GM19395 (cell line): ENCODE measurements around the gene RPS13.
"Not testable (repeated sequence)": the region's sequence is repeated elsewhere in the genome, so short reads cannot be mapped to it uniquely, and the experiment has no call there.

Experiments
- ATAC-seq: cut with Tn5 transposase; IDR thresholded peaks from one replicate; pipeline ENCODE4 v1.9.1; 2021; ENCODE audit warnings: mild to moderate bottlenecking, moderate library complexity; ENCODE audit not compliant: unreplicated experiment

The RPS13 gene

DNA sequence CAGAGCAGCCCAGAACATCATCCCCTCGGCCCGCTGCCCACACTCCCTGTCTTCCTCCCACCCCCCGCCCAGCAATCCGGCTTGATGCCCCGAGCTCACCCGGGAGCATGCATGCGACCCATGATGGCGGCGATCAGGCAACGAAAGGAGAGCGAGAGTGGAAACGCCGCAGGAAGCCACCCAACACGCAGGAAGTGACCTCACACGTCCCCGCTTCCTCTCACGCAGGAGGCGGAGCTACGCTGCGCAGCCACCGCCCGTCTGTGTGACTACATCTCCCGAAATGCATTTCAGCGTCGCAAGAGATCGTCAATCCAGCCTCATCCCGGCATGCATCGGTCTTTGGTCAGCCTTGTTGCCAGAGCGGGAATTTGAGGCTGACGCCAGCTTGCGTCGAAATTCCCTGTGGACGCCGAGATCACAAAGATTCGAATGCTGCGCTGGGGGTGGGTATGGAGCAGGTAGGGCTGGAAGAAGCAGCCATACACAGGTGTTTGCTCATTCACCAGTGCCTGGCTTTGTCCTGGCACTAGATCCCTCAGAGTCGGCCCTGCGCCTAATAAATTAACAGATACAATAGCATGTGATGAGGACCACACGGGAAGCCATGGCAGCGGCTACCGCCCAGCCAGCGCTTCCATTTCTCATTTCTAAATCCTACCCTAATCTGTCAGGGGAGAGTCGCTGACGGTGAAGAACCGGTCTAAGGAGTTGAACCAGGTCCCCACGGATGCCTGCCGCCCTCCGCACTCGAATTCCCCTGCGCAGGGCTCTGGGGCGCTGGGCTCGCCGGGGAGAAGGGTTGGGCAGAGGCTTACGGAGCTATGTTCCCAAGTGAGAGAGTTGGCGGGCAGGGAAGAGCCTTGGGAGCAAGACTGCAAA lies at the start of gene RPS13:
Gene RPS13 (minus strand): TSS at position 148 of the 882 bp plus-strand sequence. CDS start 26 bp downstream, at position 122.
- peak; percentile 96 for ATAC-seq

DNA sequence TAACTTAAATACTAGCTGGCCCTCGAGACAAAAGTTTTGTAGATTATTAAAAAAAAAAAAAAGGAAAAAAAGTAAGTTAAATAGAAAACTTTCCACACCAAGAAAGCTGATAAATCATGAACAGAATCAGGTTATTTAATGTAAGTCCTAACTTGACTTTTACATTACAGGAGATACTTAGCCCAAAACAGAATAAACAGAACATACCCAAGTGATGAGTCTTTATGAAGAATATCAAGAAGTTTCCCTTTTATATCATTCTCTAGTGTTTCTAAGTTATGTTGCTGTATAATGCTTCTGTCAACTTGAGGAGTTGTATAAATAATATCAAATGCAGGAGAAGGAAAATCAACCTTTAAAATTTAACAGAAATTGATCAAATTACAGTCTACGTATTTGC lies 44.5 kb upstream of the RPS13 start:
- no peak for ATAC-seq

DNA sequence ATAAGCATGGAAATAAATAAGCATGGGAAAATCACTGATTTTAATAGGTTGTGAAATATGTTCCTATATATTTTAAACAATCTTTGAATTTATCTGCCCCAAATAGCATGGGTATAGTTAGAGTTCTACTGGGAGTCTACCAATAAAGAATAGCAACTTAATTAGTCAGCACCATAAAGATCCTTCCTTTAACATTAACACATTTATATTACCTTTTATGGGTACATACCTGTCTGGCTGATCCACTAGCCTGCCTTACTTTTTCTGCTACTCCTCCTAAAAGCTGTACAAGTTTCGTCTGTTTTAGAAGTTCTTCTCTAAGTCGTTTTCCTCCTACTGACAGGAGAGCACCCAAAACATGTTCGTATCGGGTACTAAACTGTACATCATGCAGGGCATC lies 39.8 kb upstream of the RPS13 start:
- no peak for ATAC-seq

DNA sequence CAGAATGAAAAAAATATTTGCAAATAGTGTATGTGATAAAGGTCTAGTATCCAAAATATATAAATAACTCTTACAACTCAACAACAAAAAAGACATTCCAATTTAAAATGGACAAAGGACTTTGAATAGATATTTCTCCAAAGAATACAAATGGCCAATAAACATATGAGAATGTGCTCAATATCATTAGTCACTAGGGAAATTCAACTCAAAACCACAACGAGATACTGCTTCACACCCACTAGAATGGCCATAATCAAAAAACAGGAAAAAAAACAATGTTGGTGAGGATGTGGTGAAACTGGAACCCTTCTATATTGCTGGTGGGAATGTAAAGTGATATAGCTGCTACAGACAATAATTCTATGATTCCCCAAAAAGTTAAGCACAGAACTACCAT lies 38.6 kb upstream of the RPS13 start:
- no peak for ATAC-seq

DNA sequence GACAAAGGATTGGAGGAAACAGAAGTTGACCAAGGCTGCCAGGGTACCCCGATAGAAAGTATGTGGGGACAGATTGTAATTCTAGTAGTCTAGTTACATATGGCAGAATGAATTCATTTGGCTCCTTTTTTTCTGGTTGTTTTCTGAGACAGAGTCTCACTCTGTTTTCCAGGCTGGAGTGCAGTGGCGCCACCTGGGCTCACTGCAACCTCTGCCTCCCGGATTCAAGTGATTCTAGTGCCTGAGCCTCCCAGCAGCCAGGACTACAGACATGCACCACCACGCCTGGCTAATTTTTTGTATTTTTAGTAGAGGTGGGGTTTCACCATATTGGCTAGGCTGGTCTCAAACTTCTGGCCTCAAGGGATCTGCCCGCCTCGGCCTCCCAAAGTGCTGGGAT lies 30.3 kb upstream of the RPS13 start:
- ATAC-seq: not testable (repeated sequence)

DNA sequence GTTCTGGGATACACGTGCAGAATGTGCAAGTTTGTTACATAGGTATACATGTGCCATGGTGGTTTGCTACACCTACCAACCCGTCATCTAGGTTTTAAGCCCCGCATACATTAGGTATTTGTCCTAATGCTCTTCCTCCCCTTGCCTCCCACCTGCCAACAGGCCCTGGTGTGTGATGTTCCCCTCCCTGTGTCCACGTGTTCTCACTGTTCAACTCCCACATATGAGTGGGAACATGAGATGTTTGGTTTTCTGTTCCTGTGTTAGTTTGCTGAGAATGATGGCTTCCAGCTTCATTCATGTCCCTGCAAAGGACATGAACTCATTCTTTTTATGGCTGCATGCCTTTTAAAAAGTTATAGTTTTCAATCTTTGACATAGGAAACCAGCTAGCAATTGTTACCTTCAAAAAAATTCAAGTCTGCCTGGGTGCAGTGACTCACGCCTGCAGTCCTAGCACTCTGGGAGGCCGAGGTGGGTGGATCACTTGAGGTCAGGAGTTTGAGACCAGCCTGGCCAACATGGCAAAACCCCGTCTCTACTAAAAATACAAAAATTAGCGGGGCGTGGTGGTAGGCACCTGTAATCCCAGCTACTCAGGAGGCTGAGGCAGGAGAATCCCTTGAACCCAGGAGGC lies 28.1 kb upstream of the RPS13 start:
- not testable (repeated sequence) for ATAC-seq

DNA sequence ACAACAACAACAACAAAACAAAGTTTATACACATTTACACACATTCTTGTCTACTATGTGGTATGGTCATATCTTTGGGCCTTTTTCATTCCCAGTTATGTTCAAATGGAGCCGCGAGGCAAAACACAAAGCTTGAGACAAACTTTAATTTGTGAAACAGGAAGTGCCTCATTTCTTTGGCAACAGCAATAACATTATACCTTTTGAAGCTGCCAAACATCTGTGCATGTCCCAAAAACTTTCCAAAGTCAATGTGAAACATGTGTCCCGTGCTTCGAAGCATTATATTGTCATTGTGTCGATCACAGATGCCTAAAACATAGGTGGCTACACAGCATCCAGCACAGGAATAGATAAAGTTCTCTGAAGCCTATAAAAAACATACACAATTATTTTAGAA lies 25.0 kb upstream of the RPS13 start:
- ATAC-seq: no peak

DNA sequence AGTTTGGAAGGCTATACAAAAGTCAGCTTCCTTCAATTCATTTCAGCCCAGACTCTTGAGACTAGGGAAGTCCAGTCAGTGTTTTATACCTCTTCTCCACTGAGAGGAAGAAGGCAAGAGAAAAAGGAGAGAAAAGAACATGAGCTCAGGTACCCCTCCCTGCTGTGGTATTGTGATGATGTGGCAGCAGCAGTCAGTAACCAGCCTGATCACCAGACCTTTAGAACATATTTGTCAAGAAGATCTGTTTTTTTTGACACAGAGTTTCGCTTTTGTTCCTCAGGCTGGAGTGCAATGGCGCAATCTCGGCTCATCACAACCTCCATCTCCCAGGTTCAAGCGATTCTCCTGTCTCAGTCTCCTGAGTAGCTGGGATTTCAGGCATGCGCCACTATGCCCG lies 21.2 kb upstream of the RPS13 start:
- no peak for ATAC-seq

DNA sequence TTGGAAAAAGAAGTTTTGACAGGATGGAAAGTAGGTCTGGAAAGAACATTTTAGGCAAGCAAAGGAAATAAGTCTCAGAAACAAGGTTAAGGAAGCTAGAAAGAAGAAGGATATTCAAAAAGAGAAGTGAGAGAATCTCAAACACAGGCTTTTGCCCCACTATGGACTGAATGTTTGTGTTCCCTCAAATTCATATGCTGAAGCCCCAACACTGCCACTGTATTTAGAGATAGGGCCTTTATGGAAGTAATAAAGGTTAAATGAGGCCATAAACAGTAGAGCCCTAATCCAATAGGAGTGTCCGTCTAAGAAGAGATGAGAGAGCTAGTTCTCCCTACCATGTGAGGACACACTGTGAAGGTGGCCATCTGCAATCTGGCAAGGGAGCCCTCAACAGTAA lies 20.6 kb upstream of the RPS13 start:
- ATAC-seq: no peak

DNA sequence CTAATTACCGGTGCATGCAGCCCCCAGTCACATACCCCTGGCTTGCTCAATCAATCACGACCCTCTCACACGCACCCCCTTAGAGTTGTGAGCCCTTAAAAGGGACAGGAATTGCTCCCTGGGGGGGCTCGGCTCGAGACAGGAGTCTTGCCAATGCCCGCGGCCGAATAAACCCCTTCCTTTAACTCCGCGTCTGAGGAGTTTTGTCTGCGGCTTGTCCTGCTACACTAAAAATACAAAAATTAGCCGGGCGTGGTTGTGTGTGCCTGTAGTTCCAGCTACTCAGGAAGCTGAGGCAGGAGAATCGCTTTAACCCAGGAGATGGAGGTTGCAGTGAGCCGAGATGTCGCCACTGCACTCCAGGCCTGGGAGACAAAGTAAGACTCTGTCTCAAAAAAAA lies 8.5 kb upstream of the RPS13 start:
- not testable (repeated sequence) for ATAC-seq

DNA sequence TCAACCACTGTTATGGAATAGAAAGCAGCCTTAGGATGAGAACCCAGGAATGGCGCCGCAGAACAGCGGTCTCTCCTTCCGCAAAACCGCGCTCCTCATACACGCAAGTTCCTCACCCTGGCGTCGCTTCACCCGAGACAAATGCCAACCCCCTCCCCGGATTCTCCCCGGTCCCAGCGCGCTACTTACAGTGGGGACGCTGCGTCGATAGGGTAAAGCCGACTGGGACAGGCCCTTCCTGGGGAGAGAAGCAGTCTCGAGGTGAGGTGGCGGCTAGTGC lies 287 bp downstream of the RPS13 start:
- ATAC-seq: peak; percentile 17

DNA sequence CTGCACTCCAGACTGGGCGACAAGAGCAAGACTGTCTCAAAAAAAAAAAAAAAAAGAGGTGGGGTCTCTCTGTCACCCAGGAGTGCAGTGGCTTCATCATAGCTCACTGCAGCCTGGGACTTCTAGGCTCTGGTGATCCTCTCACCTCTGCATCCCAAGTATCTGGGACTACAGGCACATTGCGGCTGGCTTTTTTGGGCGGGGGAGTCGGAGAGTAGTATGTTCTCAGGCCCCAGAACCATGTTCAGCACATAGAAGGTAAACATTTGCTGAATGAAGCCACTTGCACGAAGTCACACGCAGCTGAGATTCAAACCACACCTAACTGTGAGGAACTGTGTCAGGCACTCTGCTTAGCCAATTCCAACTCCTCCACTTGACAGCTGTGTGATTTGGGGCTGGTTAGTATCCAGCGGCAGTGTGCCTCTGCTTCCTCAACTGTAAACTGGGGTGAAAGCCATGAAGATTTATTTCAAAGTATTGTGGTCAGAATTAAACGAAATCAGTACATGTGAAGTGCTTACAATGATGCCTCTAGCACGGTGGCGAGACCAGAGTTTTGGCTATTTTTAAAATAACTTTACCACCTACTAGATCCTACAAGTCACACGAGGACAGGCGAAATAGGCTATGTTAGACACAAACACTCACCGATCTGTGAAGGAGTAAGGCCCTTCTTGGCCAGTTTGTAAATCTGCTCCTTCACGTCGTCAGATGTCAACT lies 789 bp downstream of the RPS13 start:
- no peak for ATAC-seq

DNA sequence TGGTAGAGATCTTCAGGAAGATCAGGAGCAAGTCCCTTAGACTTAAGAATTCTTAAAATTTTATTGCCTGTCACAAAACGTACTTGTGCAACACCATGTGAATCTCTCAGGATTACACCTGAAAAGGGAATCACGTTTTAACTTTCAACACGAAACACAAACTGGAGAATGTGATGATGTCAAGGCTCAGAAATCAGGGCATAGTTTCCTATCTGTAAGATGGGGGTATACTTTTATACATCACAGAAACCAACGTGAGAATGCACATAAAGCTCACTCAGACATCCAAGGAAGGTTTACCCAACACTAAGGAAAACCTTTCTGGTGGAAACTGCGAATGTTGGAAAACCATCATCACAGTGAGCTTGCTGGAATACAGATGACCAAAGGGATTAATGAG lies 2.0 kb downstream of the RPS13 start:
- no peak for ATAC-seq

DNA sequence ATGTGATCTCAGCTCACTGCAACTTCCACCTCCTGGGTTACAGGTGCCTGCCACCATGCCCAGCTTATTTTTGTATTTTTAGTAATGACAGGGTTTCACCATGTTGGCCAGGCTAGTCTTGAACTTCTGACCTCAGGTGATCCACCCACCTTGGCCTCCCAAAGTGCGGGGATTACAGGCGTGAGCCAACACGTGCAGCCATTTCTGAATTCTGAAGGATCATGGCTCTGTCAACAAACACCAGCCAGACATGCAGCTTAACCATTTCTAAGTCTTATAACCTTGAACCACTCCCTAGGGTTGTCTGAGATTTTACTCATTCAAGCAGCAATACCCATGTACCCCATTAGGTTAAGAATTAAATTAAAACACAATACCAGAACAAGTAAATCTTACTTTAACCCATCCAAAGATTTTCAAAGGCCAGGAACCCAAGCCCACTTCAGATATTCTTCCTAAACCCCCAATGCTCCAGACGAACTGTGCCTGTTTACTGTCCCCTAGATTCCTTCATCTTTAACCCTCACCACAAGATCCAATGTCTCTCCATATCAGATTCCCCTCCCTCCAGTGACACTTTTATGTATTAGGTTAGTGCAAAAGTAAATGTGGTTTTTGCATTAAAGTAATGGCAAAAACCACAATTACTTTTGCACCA lies 4.0 kb downstream of the RPS13 start:
- ATAC-seq: no peak

DNA sequence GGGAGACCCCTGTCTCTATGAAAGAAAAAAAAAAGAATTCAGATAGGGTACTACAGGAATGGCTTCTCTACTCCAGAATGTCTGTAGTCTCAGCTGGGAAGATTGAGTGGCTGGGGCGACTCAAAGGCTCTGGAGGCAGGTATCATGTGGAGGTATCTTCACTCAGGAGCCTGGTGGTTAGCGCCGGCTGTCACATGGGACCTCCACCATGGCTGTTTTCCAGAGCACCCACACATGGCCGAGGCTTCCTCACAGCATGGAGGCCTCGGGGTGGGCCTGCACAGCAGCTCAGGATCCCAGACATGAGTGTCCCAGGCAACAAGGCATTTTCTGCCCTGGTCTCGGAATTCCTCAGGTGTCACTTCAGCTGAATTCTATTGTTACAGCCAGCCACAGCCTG lies 10.1 kb downstream of the RPS13 start:
- no peak for ATAC-seq

DNA sequence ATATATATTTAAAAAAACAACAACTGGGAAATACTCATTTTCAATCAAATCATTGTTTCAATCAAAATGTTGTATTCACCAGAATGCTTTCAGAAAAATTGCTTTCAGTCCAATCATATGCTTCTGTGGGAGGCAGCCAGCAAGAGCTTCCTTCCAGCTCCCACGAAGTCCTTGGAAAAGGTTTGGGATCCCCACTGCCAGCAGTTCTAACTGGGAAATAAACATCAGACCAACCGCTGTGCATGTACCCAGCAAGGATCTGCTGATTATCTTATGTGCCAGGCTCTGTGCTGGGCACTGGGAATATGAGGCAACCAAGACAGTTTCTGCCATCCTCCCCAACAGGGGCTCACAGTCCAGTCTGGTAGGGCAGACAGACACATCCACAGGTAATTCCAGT lies 10.8 kb downstream of the RPS13 start:
- ATAC-seq: no peak

DNA sequence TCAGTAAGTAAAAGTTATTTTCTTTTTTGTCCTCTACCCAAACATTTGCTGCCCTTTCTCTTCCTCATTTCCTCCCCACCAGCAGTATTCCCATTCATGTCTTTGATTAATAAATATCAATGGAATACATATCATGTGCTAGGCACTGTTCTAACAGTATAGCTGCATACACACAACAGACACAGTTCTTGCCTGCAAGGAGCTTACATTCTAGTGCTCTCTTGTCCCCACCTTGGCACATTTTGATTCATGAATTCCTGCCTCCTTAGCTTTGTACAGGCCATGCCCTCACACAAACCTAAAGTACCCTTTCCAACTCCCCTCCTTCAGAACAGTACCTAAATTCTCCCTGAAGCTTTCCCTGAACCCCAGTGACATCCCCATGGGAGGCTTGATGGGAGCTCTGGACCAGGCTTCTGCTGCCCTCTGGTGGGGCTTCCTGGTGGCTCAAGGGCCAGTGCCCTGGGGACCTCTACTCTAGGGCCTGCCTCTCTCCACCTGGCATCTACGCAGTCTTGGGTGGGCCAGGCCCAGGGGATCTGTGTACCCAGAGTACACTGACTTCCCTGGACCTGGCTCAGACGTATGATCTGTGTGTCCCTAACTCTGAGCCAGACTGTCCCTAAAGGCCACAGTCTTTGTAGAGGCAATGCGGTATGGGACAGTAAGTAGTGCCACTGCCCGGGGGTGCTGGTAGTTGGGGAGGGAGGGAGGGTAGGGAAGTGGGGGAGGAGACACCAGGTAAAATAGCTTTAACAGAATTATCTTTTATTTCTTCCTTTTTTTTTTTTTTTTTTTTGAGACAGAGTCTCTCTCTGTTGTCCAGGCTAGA lies 14.1 kb downstream of the RPS13 start:
- peak; percentile 72 for ATAC-seq

DNA sequence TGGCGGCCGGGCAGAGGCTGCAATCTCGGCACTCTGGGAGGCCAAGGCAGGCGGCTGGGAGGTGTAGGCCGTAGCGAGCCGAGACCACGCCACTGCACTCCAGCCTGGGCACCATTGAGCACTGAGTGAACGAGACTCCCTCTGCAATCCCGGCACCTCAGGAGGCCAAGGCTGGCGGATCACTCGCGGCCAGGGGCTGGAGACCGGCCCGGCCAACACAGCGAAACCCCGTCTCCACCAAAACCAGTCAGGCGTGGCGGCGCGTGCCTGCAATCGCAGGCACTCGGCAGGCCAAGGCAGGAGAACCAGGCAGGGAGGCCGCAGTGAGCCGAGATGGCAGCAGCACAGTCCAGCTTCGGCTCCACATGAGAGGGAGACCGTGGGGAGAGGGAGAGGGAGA lies 26.3 kb downstream of the RPS13 start:
- ATAC-seq: not testable (repeated sequence)

DNA sequence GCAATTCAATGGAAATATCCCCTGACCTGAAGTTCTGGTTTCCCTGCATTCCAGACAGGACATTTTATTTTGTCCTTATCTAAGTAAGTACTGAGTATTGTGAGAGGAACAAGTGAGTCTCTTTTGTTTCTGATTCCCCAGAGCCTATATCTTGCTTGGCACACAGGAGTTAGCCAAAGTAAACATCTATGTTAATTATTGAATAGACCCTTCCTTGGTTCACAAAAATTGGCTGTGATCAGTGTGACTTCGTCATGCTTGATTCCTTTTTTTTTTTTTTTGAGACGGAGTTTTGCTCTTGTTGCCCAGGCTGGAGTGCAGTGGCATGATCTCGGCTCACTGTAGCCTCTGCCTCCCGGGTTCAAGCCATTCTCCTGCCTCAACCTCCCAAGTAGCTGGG lies 29.0 kb downstream of the RPS13 start:
- ATAC-seq: not testable (repeated sequence)

DNA sequence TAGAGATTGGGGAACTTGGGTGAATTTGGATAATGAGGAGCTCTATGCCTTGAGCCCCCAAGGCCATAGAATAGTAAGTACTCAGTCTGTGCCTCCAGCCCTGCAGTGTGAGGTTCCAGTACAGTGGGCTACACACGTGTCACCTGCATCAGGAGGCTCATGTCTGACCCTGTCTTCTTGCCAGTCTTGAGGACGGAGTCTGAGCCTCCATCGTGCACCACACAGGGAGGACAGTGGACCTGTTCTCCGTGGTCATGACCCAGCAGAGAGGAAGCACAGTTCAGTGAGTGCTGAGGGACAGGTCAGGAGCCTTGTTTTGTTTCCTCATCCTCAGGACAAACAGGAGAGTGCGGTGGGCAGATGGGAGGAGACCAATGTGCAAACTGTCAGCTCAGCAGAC lies 30.8 kb downstream of the RPS13 start:
- no peak for ATAC-seq
